Left lobe of liver (tissue), 2 donors: Measurements from ENCODE around the gene SECISBP2. TPM values are rescaled to one million over a fixed set of nuclear protein-coding genes. Genes with fewer than 3 reads are reported as not detected.
"Not testable (repeated sequence)": the region's sequence is repeated elsewhere in the genome, so short reads cannot be mapped to it uniquely, and the experiment has no call there.

Experiments
- ATAC-seq: fragments of 200-7000 bp; cut with Tn5 transposase; one replicate; pipeline ENCODE4 v1.9.1; 2020; ENCODE audit warnings: mild to moderate bottlenecking, moderate library complexity
- DNase-seq: peaks from one replicate; pipeline ENCODE4 v3.0.0-alpha.2; 2020; ENCODE audit warnings: low spot score
- total RNA-seq: library from RNA; stranded (reverse); gene quantifications from one replicate; pipeline ENCODE4 v1.2.1, GENCODE V29; 2021
- donor health status: DM: no; HTN: no; CAD: no; lungs with moderate emphysema.
- donor health status: DM: no; HTN: yes; CAD: no.

Gene SECISBP2, protein sequence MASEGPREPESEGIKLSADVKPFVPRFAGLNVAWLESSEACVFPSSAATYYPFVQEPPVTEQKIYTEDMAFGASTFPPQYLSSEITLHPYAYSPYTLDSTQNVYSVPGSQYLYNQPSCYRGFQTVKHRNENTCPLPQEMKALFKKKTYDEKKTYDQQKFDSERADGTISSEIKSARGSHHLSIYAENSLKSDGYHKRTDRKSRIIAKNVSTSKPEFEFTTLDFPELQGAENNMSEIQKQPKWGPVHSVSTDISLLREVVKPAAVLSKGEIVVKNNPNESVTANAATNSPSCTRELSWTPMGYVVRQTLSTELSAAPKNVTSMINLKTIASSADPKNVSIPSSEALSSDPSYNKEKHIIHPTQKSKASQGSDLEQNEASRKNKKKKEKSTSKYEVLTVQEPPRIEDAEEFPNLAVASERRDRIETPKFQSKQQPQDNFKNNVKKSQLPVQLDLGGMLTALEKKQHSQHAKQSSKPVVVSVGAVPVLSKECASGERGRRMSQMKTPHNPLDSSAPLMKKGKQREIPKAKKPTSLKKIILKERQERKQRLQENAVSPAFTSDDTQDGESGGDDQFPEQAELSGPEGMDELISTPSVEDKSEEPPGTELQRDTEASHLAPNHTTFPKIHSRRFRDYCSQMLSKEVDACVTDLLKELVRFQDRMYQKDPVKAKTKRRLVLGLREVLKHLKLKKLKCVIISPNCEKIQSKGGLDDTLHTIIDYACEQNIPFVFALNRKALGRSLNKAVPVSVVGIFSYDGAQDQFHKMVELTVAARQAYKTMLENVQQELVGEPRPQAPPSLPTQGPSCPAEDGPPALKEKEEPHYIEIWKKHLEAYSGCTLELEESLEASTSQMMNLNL
- 19.1 TPM for total RNA-seq

- DNase-seq, result peak; percentile 99
- ATAC-seq, result peak; percentile 96
These were observed at the start of gene SECISBP2 for GRCh38 chr9:89318123-89319014. SECISBP2 (plus strand) TSS chr9:89318500; CDS start chr9:89318577, 77 bp downstream.

GRCh38 chr9:89273528-89274279 lies 44.6 kb upstream of the SECISBP2 start:
- DNase-seq (no peak), ATAC-seq (no peak)

- DNase-seq (no peak), ATAC-seq (no peak)
These were observed 43.5 kb upstream of the SECISBP2 start for GRCh38 chr9:89274838-89275237.

DNA sequence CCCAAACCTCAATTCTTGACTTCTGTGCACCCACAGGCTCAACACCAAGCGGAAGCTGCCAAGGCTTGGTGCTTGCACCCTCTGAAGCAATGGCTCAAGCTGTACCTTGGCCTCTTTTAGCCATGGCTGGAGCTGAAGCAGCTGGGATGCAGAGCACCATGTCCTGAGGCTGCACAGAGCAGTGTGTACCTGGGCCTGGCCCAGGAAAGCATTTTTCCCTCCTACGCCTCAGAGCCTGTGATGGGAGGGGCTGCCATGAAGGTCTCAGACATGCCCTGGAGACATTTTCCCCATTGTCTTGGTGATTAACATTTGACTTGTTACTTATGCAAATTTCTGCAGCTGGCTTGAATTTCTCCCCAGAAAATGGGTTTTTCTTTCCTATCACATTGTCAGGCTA lies 42.3 kb upstream of the SECISBP2 start:
- ATAC-seq, DNase-seq: not testable (repeated sequence)

- DNase-seq (no peak), ATAC-seq (no peak)
These were observed 41.3 kb upstream of the SECISBP2 start for GRCh38 chr9:89277043-89277442.

DNA sequence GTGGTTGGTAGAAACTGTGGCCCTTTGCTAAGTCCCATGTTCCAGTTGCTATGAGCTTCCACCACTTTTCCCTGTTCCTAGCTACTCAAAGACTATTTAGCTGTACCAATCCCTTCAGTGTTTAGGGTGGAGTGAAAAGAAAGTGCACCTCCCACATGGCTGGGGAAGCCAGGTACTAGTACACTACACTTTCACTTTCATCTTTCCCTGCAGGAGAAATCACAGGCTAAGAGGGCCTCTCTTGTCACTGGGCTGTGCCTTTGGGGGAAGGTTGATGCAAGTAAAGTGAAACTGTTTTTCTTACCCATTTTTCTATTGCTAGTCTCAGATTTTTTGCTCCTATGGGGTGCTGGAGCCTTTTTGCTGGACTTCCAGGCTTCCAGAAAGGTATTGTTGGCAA lies 40.8 kb upstream of the SECISBP2 start:
- DNase-seq (no peak), ATAC-seq (peak; percentile 94)

- DNase-seq, result no peak
- no peak for ATAC-seq
These were observed 39.7 kb upstream of the SECISBP2 start for GRCh38 chr9:89278551-89278950.

- no peak for DNase-seq
- ATAC-seq, result peak; percentile 79
These were observed 39.1 kb upstream of the SECISBP2 start for GRCh38 chr9:89278997-89279739.

- DNase-seq (no peak), ATAC-seq (no peak)
These were observed 37.2 kb upstream of the SECISBP2 start for GRCh38 chr9:89281106-89281505.

- ATAC-seq, DNase-seq: not testable (repeated sequence)
These were observed 35.9 kb upstream of the SECISBP2 start for GRCh38 chr9:89282248-89282968.

- DNase-seq (no peak), ATAC-seq (no peak)
These were observed 34.2 kb upstream of the SECISBP2 start for GRCh38 chr9:89284076-89284475.

- ATAC-seq (no peak), DNase-seq (no peak)
These were observed 26.6 kb upstream of the SECISBP2 start for GRCh38 chr9:89291741-89292140.

- no peak for DNase-seq
- no peak for ATAC-seq
These were observed 25.3 kb upstream of the SECISBP2 start for GRCh38 chr9:89293014-89293413.

DNA sequence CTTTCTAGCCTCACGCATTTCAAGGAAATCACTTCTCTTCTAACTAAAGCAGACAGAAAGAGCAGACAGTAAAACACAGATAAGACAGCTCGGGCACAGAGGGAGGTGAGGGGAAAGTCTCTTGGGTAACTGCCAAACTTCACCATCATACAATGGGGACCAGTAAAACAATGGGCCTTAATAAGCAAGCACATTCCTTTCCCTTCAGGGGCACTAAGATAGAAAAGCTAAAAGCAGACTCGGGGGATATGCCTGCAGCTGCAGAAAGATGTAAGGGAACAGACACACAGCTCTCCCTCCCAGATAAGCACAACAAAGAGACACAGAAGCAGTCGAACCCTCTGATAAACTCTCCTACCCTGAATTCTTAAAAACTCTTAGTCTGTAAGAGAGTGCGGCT lies 22.9 kb upstream of the SECISBP2 start:
- no peak for DNase-seq
- no peak for ATAC-seq

- not testable (repeated sequence) for DNase-seq, ATAC-seq
These were observed 16.3 kb upstream of the SECISBP2 start for GRCh38 chr9:89301996-89302395.

GRCh38 chr9:89304020-89304833 lies 14.1 kb upstream of the SECISBP2 start:
- no peak for ATAC-seq
- no peak for DNase-seq

GRCh38 chr9:89304834-89305188 lies 13.5 kb upstream of the SECISBP2 start:
- ATAC-seq (no peak), DNase-seq (no peak)

DNA sequence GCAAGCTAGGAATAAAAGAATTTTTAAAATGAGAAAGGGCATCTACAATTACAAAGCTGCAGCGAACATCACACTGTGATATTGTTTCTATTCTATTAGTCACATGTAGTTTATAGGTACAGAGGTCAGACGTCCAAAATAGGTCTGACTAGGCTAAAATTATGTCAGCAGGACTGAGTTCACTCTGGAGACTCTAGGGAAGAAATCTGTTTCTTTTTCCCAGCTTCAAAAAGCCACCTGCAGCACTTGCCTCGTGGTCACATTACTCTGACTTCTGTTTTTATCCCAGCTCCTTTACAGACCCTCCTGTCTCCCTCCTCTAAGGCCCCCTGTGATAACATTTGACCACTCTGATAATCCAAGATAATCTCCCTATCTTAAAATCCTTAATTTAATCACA lies 12.4 kb upstream of the SECISBP2 start:
- ATAC-seq, result no peak
- no peak for DNase-seq
